Activated CD4-positive, alpha-beta T cell treated with anti-CD3 and anti-CD28 coated beads for 24 hours (primary cell): ENCODE measurements around the gene UPF2.

Experiments used
- DNase-seq, 2 donors: peaks; one replicate each; pipeline ENCODE4 v3.0.0-alpha.2; 2020; ENCODE audit warnings: low read depth in 2 of 2

UPF2 gene

GRCh38 chr10:11882646-11883375, 159.8 kb downstream of the UPF2 start:
- no peak for DNase-seq

- DNase-seq: no peak
Observed at GRCh38 chr10:11881477-11882417, 160.9 kb downstream of the UPF2 start.

GRCh38 chr10:11881030-11881476, 161.6 kb downstream of the UPF2 start:
- DNase-seq: no peak

GRCh38 chr10:11880151-11881029, 162.2 kb downstream of the UPF2 start:
- no peak for DNase-seq

GRCh38 chr10:11879387-11880094, 163.1 kb downstream of the UPF2 start:
- DNase-seq: no peak

- no peak for DNase-seq
Observed at GRCh38 chr10:11878776-11879175, 163.8 kb downstream of the UPF2 start.

GRCh38 chr10:11877591-11877905, 165.1 kb downstream of the UPF2 start:
- no peak for DNase-seq

GRCh38 chr10:11876805-11877590, 165.6 kb downstream of the UPF2 start:
- DNase-seq: no peak

GRCh38 chr10:11876324-11876723, 166.3 kb downstream of the UPF2 start:
- no peak for DNase-seq

- DNase-seq: no peak
Observed at GRCh38 chr10:11875494-11876281, 166.9 kb downstream of the UPF2 start.

GRCh38 chr10:11874568-11875493, 167.8 kb downstream of the UPF2 start:
- peak in 1 of 2 donors; percentile 19 for DNase-seq

- DNase-seq: no peak
Observed at GRCh38 chr10:11871466-11871865, 171.1 kb downstream of the UPF2 start.

GRCh38 chr10:11870900-11871400, 171.7 kb downstream of the UPF2 start:
- no peak for DNase-seq

GRCh38 chr10:11870461-11870780, 172.2 kb downstream of the UPF2 start:
- DNase-seq: no peak
